ENCODE data around the gene MCC. TPM values are rescaled to one million over a fixed set of nuclear protein-coding genes. Genes with fewer than 3 reads are reported as not detected.

The MCC gene
- total RNA-seq, 2 donors from 2014 or later = 164 to 187 TPM

DNA sequence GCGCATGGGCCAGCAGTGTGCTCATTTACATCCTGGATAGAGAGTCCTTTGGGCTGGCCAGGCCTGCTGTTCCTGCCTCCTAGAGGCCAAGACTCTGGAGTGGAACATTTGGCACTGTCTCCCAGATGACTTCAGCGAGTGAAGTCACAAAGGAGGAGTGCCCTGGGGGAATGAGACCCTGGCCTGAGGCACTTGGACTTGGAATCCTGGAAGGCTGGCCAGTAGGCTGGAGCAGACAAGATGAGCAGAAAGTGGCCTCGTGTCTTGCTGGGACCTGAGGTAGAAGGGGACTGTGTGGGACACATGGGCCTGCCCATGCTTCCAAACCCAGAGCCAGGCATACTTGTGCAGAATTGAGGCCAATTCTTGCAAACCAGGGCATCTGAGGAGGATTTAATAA is 53.4 kb downstream of the MCC start, which contains the start of gene TSSK1B:
Gene TSSK1B (minus strand): TSS at position 101 of the 400 bp plus-strand sequence. CDS start 150 bp downstream, outside the sequence.
- Histone ChIP-seq H3K4me3 (ENCODE audit: low read length) (no peak within 1 kb of the TSS), H3K9ac (ENCODE audit: extremely low read depth, low read length, poor library complexity, severe bottlenecking) (no peak within 1 kb of the TSS), H3K27ac (ENCODE audit: low read depth, low read length) (no peak within 1 kb of the TSS), H3K4me1 (ENCODE audit: control insufficient read depth, insufficient read depth, low read length) (no peaks in the 10 kb centered on the region), H3K36me3 (ENCODE audit: control insufficient read depth, insufficient read depth, low read length) (no peaks in the 10 kb centered on the region), H3K27me3 (ENCODE audit: control insufficient read depth, insufficient read depth, low read length, poor library complexity, severe bottlenecking) (no peaks in the 10 kb centered on the region), H3K9me3 (ENCODE audit: control insufficient read depth, low read length) (no peaks in the 10 kb centered on the region)
- H3K27me3 Mint-ChIP-seq (ENCODE audit: insufficient read depth) = peaks cover 5% of the 10 kb centered on the region
- H3K4me3 Mint-ChIP-seq = no peak within 1 kb of the TSS
- no peak within 1 kb of the TSS for H3K27ac Mint-ChIP-seq
- TF ChIP-seq, protein P1, sequence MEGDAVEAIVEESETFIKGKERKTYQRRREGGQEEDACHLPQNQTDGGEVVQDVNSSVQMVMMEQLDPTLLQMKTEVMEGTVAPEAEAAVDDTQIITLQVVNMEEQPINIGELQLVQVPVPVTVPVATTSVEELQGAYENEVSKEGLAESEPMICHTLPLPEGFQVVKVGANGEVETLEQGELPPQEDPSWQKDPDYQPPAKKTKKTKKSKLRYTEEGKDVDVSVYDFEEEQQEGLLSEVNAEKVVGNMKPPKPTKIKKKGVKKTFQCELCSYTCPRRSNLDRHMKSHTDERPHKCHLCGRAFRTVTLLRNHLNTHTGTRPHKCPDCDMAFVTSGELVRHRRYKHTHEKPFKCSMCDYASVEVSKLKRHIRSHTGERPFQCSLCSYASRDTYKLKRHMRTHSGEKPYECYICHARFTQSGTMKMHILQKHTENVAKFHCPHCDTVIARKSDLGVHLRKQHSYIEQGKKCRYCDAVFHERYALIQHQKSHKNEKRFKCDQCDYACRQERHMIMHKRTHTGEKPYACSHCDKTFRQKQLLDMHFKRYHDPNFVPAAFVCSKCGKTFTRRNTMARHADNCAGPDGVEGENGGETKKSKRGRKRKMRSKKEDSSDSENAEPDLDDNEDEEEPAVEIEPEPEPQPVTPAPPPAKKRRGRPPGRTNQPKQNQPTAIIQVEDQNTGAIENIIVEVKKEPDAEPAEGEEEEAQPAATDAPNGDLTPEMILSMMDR (conservative IDR thresholded peaks at IDR 0.05) = no peak
- H3K4me1 Mint-ChIP-seq = peaks cover 8% of the 10 kb centered on the region
- no peak for DNase-seq
- no peaks in the 10 kb centered on the region for H3K9me3 Mint-ChIP-seq
- H3K36me3 Mint-ChIP-seq (ENCODE audit: low read depth) = no peaks in the 10 kb centered on the region
- 70 to 82% methylated on average over 2 to 3 of the region's 3 CpGs for WGBS, 2 experiments (ENCODE audit: insufficient coverage in 1 of 2, insufficient read length in 1 of 2)

DNA sequence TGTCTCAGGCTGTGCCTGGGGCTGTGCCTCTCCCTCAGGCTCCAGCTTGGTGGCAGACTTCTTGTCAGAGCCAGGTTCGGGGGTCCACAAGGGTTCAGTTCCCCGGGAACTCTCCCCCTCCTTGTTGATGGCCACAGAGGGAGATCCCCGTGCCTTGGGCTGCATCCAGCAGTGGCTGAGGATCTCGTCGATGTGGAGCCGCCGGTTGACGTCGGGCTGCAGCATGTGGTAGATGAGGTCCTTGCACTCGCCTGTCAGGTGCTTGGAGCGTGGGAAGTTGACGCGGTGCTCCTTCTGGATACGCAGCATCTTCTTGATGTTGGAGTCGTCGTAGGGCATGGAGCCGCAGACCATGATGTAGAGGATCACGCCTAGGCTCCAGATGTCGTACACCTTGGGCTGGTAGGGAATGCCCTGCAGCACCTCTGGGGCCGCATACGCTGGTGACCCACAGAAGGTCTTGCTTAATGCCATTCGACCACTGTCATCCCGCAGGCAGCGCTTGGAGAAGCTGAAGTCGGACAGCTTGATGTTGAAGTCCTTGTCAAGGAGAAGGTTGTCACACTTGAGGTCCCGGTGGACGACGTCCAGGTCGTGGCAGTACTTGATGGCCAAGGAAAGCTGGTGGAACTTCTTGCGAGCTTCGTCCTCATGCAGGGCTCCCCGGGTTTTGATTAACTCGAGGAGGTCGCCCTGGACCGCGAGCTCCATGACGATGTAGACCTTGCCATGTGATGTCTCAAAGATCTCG is 54.2 kb downstream of the MCC start:
- no peaks in the 10 kb centered on the region for H3K9me3 ChIP-seq (ENCODE audit: control insufficient read depth, low read length)
- H3K36me3 Mint-ChIP-seq (ENCODE audit: low read depth) = no peaks in the 10 kb centered on the region
- H3K9ac ChIP-seq (ENCODE audit: extremely low read depth, low read length, poor library complexity, severe bottlenecking) = no peak overlapping the region
- no peaks in the 10 kb centered on the region for H3K27me3 ChIP-seq (ENCODE audit: control insufficient read depth, insufficient read depth, low read length, poor library complexity, severe bottlenecking)
- DNase-seq = no peak
- H3K4me1 ChIP-seq (ENCODE audit: control insufficient read depth, insufficient read depth, low read length) = no peaks in the 10 kb centered on the region
- no peak overlapping the region for H3K27ac Mint-ChIP-seq
- no peak overlapping the region for H3K4me3 Mint-ChIP-seq
- H3K4me3 ChIP-seq (ENCODE audit: low read length) = no peak overlapping the region
- H3K27ac ChIP-seq (ENCODE audit: low read depth, low read length) = no peak overlapping the region
- H3K9me3 Mint-ChIP-seq = no peaks in the 10 kb centered on the region
- TF ChIP-seq, protein P1 (conservative IDR thresholded peaks at IDR 0.05) = no peak
- H3K4me1 Mint-ChIP-seq = peaks cover 8% of the 10 kb centered on the region
- WGBS, 2 experiments (ENCODE audit: insufficient coverage in 1 of 2, insufficient read length in 1 of 2) = 92% methylated on average over 38 of the region's 38 CpGs
- H3K36me3 ChIP-seq (ENCODE audit: control insufficient read depth, insufficient read depth, low read length) = no peaks in the 10 kb centered on the region
- H3K27me3 Mint-ChIP-seq (ENCODE audit: insufficient read depth) = peaks cover 5% of the 10 kb centered on the region

DNA sequence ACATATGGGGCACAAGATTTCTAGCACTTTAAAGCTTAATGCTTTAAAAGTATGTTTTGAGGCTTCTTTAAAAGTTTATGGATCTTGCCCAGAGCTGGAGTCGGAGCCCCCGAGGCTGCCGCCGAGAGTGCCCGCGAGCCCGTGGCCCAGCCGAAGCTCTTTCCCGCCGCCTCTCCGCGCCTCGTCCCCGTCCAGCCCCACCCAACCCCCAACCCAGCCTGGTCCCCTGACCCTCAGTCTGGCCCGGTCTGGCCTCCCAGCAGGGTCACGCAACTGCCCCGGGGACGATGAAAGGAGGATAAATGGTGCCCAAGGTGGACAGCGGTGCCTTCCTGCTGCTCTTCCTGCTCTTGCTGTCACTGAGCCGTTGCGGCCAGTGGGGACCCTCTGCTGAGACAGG is 55.2 kb downstream of the MCC start:
- Mint-ChIP-seq H3K9me3 (no peaks in the 10 kb centered on the region), H3K36me3 (ENCODE audit: low read depth) (no peaks in the 10 kb centered on the region), H3K27me3 (ENCODE audit: insufficient read depth) (peaks cover 5% of the 10 kb centered on the region), H3K4me3 (no peak overlapping the region), H3K27ac (no peak overlapping the region), H3K4me1 (peaks cover 8% of the 10 kb centered on the region)
- Histone ChIP-seq H3K27ac (ENCODE audit: low read depth, low read length) (no peak overlapping the region), H3K27me3 (ENCODE audit: control insufficient read depth, insufficient read depth, low read length, poor library complexity, severe bottlenecking) (no peaks in the 10 kb centered on the region), H3K4me1 (ENCODE audit: control insufficient read depth, insufficient read depth, low read length) (no peaks in the 10 kb centered on the region), H3K36me3 (ENCODE audit: control insufficient read depth, insufficient read depth, low read length) (no peaks in the 10 kb centered on the region), H3K9me3 (ENCODE audit: control insufficient read depth, low read length) (no peaks in the 10 kb centered on the region), H3K9ac (ENCODE audit: extremely low read depth, low read length, poor library complexity, severe bottlenecking) (no peak overlapping the region), H3K4me3 (ENCODE audit: low read length) (no peak overlapping the region)
- DNase-seq = no peak
- WGBS, 2 experiments (ENCODE audit: insufficient coverage in 1 of 2, insufficient read length in 1 of 2) = 84 to 90% methylated on average over 6 to 21 of the region's 21 CpGs
- TF ChIP-seq, protein P1 (conservative IDR thresholded peaks at IDR 0.05) = no peak
